GM12892 (cell line): ENCODE data around the gene WDR35.

Experiments used
- POLR2A ChIP-seq: IDR thresholded peaks from 2 replicates; pipeline ENCODE4 v1.6.1; 2011; ENCODE audit warnings: low read depth, low read length, control low read depth
- POLR2AphosphoS5 ChIP-seq: IDR thresholded peaks from 2 replicates; pipeline ENCODE4 v1.6.1; 2011; ENCODE audit warnings: low read depth, low read length, control low read depth
- TAF1 ChIP-seq: IDR thresholded peaks from 2 replicates; pipeline ENCODE4 v1.6.1; 2011; ENCODE audit warnings: low read depth, mild to moderate bottlenecking, control low read depth, low read length, borderline replicate concordance

GRCh38 chr2:20027705-20028434 is 38.0 kb upstream of the WDR35 start:
- TF ChIP-seq POLR2AphosphoS5 (no peak), POLR2A (no peak), TAF1 (no peak)
